IPS-NIHi7 (cell line): ENCODE results near the gene MBD5.
A peak's percentile ranks its signal among the peaks of the same experiment; 100 is the strongest.
"Not testable (repeated sequence)": the region's sequence is repeated elsewhere in the genome, so short reads cannot be mapped to it uniquely, and the experiment has no call there.

Source experiments
- DNase-seq: peaks from one replicate; pipeline ENCODE4 v3.0.0; 2012; ENCODE audit warnings: mixed read lengths; ENCODE audit errors: extremely low spot score

MBD5 gene

DNA sequence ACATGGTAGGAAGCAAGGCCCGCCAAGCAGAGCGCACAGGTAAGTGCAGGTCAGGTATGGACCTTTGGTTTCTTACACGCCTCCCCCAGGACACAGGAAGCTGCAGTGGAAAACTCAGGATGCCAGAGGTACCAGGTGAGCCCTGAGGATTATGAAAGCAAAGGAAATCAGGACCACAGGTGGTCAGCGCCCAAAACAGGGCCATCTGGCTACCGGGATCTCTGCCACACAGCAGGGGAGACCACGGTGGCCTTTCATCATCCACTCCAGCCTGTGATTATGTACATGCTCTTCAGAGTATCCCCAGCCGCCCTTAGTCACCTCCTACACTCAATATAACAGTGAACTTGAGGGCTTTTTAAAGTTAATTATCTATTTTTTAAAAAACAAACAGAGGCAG lies 498.1 kb downstream of the MBD5 start:
- DNase-seq: no peak

- DNase-seq: no peak
These were observed 500.3 kb downstream of the MBD5 start for GRCh38 chr2:148521181-148521580.

DNA sequence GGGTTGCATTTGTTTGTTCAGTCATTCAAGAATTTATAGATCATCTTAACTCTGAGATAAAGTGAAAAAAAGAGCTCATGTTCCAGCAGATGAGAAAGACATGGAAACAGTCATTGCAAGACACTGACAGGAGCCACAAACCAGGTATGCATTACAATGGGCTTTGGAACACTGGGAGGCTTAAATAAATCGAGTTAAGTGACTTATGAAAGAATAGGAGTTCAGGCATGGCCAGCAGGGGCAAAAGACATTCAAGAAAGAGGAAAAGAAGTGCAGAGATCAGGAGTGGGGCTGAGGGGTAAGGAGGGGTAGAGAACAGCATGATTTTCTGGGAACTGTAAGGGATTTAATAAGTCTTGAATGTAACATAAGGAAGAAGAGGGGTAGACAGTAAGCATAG lies 502.4 kb downstream of the MBD5 start:
- DNase-seq: no peak

DNA sequence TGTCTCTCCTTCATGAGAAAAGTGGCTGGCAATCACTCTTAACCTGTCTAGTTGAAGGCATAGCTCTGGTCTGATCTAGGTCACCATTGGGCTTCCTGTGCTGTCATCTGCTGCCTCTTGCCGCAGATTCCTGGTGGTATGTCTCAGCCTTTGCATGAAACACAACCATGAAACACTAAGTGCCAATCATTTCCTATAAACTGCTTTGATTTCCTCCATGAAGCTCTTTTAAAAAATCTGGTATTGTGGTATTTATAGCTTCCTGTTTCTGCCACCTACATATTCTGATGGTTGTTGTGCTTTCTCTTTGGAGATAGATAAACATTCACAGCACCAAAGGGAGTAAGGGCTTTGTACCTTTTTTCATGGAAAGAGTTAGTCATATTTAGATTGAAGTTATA lies 503.6 kb downstream of the MBD5 start:
- DNase-seq: no peak

- no peak for DNase-seq
These were observed 504.2 kb downstream of the MBD5 start for GRCh38 chr2:148525130-148525529.

DNA sequence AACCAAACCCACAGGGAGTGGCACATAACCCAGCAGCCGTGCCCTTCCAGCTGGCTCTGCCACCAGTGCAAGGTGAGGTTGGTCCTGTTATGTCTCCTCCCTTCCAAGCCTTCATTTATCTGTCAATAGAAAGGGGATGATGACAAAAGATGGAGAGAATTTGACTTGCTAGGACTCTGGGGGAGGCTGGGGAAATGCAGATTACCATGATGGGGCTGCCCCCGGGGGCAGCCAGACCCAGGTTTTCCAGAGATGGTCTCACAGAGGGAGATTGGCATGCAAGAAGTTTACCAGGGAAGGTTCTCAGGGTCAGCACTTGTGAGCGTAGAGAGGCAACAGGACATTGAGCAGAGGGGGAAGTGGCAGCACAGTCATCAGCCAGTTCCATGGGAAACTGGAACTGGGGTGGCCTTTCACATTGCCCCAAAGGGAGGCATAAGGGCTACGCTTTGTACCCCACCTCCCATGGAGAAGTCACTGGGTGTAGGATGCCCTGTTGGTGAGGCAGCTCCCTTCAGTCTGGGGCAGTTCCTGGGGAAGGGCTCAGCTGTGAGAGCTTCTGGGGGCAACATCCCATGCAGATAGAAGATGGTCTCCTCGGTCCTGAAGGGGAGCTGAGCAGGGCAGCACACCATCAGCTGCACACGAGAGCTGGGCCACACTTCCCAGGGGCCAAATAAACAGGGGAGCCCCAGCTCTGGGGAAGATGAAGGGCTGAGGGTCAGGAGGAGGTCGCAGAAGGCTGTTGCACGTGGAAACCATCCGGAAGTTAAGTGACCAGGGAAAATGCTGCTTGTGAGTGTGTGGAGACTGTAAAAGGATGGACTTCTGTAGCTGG lies 505.8 kb downstream of the MBD5 start:
- DNase-seq: no peak

- DNase-seq: no peak
These were observed 506.8 kb downstream of the MBD5 start for GRCh38 chr2:148527488-148528340.

GRCh38 chr2:148528356-148529064 lies 507.6 kb downstream of the MBD5 start:
- no peak for DNase-seq

DNA sequence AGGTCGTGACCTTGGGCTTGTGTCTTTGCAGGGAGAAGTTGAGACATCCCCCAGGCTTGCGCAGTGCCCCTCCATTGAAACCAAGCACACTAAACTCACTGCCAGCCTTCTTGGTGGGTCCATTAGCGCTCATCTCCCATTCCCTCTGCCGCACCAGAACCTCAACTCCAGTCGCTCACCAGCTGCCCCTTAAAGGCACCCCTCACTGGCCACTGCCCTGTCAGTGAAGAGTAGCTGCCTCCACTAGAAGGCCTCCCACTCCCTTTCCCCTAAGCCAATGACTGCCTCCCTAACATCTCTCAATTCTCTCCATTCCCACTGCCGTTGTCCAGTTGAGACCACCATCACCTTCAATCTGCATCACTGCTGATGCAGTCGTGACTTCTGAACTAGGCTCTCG lies 508.9 kb downstream of the MBD5 start:
- no peak for DNase-seq

GRCh38 chr2:148530350-148530749 lies 509.5 kb downstream of the MBD5 start:
- no peak for DNase-seq

- no peak for DNase-seq
These were observed 510.3 kb downstream of the MBD5 start for GRCh38 chr2:148531235-148531634.

DNA sequence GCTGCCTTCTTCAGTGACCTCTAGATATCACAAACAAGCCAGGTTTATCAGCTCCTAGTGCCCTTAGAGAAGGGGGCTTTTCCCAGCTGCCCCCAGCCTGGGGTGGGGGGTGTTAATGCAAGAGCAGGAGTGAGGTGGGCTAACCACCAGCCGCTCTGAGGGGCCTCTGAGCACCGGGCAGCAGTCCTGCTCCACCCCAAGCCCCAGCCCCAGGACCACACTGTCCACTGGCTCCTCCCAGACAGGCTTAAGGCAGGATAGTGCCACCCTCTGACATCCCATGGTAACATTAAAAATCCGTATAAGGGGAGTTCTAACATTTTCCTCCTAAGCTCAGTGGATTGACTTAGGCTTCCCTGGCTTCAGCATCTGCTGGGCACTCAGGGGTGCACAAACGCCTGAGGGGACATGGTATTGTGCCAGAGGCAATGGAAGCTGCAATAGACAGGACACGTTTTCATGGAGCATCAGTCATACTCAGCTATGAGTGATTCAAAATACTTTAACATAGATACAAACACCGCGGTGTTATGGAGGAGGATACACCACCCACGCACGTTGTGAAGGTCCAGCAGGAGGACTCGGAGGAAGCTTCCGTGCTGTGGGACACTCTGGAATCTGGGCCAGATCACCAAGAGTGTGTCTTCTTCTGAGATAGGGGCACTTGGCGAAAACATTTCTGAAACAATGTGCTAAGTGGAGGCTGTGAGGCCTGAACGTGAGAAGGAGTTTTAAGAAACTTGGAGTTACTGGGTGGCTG lies 511.0 kb downstream of the MBD5 start:
- no peak for DNase-seq

GRCh38 chr2:148533004-148533403 lies 512.1 kb downstream of the MBD5 start:
- DNase-seq: no peak

DNA sequence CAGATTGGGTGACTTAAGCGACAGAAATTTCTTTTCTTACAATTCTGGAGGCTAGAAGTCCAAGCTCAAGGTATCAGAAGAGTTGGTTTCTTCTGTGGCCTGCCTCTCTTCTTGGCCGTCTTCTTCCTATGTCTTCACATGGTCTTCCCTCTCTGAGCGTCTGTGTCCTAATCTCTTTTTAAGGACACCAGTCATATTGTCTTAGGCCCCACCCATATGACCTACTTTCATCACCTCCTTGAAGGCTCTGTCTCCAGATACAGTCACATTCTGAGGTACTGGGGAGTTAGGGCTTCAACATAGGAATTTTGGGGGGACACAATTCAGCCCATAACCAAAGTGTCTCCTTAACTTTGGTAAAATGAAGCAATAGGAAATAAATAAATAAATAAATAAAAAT lies 512.8 kb downstream of the MBD5 start:
- DNase-seq: no peak

GRCh38 chr2:148534416-148535204 lies 513.7 kb downstream of the MBD5 start:
- DNase-seq: peak; percentile 20

- DNase-seq: no peak
These were observed 517.5 kb downstream of the MBD5 start for GRCh38 chr2:148538375-148538774.

DNA sequence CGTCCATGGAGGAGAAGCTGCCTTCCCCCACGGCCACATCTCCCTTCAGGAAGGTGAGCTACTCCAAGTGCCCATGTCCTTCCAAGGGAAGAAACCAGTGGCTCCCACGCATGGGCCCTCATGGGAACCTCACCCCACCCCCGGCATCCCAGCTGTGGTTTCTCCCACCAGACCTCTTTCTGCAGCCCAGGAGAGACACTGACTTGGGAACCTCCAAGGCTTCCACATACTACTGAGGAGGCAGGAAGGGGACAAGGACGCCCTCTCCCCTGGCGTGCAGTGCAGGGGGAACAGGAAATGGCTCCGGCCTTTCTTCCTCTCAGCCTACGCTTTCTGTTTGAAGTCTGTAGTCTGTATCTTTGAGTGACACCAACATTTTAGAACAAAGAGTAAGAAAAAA lies 519.1 kb downstream of the MBD5 start:
- no peak for DNase-seq

GRCh38 chr2:148541792-148542191 lies 520.9 kb downstream of the MBD5 start:
- no peak for DNase-seq

DNA sequence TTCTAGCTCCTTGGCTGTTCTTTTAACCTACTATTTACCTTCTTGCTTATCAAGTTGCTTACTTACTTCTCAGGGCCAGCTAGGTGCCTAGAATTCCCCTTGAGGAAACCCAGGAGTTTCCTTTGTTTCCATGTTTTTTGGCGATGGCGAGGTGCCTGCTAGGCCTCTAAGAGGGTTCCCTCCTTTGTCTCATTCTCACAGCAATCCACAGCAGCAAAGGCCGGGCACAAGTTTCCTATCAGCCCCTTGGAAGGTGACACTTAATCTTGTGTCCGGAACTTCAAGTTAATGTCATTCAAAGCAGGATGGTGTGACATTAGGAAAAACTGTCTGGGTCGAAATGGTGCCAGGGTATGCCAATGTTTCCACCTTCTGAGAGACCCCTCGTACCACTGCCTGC lies 521.7 kb downstream of the MBD5 start:
- DNase-seq: no peak

DNA sequence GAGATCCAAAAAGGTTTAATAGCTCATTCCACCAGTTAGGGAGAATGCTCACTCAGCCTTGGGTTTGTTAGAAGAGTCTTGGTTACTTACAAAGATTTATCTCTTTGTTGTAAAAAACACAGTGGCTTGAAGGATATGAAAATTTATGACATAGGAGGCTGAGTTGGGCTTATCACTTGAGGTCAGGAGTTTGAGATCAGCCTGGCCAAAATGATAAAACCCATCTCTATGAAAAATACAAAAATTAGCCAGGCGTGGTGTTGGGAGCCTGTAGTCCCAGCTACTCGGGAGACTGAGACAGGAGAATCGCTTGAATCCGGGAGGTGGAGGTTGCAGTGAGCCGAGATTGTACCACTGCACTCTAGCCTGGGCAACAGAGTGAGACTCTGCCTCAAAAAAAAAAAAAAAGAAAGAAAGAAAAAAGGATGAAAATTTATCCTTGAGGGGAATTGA lies 522.2 kb downstream of the MBD5 start:
- not testable (repeated sequence) for DNase-seq
